GM12874 (cell line): ENCODE measurements around the gene OSBPL6.
A peak's percentile ranks its signal among the peaks of the same experiment; 100 is the strongest.

Experiments used
- TF ChIP-seq, protein P1 (sequence below): IDR thresholded peaks from 2 replicates; pipeline ENCODE4 v1.5.1; 2011; ENCODE audit warnings: low read depth, mild to moderate bottlenecking, control low read depth, low read length, moderate library complexity; ENCODE audit not compliant: insufficient read depth

Gene OSBPL6

DNA sequence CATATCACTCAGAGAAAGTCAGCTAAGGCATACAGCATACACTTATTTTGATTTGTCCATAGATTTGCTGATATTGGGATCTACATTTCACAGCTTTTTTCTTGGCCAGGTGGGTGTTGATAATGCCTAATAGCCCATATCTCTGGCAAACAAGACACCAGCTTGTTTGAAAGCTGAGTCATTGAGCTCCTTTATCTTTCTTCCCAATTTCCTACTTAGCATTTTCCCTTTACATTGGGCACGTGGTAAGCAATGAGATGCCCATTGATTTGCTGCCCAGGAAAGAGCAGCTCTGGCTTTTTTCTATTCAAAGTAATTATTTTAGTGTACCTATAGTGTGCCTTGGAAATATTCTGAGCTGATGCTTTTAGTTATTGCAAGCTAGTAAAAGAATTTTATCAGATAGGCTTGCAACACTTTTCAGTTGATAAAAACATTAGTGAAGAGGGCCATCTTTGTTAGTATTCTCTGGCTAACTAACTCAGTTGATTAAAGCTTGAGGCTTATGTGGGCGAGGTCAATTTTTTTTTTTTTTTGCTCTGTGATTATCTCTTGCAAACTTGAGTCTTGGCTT, 79.6 kb downstream of the OSBPL6 start:
- TF ChIP-seq, protein P1, sequence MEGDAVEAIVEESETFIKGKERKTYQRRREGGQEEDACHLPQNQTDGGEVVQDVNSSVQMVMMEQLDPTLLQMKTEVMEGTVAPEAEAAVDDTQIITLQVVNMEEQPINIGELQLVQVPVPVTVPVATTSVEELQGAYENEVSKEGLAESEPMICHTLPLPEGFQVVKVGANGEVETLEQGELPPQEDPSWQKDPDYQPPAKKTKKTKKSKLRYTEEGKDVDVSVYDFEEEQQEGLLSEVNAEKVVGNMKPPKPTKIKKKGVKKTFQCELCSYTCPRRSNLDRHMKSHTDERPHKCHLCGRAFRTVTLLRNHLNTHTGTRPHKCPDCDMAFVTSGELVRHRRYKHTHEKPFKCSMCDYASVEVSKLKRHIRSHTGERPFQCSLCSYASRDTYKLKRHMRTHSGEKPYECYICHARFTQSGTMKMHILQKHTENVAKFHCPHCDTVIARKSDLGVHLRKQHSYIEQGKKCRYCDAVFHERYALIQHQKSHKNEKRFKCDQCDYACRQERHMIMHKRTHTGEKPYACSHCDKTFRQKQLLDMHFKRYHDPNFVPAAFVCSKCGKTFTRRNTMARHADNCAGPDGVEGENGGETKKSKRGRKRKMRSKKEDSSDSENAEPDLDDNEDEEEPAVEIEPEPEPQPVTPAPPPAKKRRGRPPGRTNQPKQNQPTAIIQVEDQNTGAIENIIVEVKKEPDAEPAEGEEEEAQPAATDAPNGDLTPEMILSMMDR = no peak

DNA sequence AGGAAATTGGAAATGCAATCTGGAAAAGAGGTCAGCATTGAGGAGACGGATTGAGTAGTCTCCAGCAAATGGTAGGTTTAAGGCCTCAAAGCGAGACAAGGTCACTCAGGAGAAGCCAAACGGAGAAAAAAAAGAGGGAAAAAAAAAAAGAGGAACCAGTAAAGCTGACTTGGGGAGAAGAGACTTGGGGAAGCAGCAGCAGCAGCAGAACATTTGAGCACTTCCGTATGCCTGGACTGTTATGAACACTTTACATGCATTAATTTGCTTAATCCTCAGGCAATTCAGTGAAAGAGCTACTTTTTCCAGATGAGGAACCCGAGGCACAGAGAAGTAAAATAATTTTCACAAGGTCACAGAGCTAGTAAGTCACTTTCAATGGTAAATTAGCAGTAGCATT, 81.3 kb downstream of the OSBPL6 start:
- TF ChIP-seq, protein P1 = no peak

DNA sequence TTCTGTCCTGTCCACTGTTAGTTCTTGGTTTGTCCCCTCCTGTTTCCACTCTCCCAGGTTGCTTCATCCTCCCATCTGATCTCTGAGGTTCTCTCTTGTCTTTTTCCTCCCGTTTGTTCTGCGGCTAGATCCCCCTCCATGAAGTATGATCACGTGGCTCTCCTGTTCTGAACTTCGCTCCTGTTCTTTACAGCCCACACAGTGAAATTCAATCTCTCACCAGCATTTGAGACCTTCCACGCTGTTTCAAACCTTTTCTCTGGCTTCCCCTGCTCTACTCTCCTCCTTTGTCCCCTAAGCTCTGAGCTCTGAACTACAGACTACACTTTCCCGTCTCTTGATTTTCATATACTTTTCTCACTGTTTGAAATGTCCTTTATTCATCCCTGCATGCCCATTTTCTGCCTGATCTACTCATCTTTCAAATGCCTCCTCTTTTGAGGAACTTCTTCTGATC, 83.5 kb downstream of the OSBPL6 start:
- TF ChIP-seq, protein P1 = no peak

DNA sequence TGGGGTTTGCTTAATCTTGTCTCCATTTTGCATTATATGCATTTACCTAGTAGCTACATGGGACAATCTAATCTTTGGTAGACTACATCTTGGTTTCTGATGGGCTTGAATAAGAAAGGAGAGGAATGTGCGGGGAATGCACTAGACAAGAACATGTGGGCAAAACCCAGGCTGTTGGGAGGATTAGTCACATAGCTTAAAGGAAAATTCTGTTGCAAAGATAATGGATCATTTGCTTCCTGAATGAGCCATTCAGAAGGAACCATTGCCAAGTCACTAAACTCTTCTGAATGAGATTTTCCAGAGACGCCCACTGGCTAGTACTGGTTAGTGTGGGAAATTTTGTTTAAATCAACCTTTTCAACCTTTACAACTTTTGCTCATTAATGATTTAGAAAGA, 84.8 kb downstream of the OSBPL6 start:
- TF ChIP-seq, protein P1 = no peak

DNA sequence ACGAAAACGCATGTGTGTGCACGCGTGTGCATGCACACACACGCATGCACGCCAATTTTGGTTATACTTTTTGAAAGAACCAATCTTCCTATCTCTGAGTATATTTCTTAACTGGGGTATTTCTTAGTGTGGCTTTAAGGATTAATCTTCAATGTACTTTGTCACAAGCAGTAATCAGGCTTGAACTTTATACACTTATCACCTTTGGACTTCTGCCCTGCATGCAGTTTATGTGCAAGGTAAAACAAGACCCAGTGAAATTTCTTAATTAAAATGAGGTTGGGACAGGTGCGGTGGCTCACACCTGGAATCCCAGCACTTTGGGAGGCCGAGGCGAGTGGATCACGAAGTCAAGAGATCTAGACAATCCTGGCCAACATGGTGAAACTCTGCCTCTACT, 85.3 kb downstream of the OSBPL6 start:
- TF ChIP-seq, protein P1 = no peak

DNA sequence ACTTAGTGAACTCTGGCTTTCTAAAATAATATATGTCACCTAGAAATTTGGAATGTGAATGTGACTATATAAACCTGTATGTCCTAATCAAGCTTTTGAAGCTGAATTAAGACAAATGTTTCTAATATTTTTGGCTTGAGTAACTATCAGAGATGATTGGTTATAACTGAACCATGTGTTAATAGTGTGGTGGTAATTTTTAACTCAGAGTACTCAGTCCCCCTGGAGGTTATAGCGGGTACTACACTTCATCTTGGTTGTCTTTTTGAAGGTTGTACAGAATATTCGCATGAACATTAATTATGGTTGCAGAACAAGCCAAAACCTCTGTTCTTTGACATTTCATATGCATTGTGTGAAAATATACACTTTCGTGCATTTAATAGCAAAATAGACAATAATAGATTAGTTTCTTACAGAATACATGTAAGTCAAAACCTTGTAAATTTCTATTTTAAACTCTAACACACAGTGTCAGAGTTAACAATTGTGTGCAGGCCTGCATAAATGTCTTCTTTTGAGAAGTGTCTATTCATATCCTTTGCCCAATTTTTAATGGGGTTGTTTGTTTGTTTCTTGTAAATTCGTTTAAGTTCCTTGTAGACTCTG, 86.0 kb downstream of the OSBPL6 start:
- TF ChIP-seq, protein P1 = peak; percentile 45; the same call in 1 of the 2 replicates

DNA sequence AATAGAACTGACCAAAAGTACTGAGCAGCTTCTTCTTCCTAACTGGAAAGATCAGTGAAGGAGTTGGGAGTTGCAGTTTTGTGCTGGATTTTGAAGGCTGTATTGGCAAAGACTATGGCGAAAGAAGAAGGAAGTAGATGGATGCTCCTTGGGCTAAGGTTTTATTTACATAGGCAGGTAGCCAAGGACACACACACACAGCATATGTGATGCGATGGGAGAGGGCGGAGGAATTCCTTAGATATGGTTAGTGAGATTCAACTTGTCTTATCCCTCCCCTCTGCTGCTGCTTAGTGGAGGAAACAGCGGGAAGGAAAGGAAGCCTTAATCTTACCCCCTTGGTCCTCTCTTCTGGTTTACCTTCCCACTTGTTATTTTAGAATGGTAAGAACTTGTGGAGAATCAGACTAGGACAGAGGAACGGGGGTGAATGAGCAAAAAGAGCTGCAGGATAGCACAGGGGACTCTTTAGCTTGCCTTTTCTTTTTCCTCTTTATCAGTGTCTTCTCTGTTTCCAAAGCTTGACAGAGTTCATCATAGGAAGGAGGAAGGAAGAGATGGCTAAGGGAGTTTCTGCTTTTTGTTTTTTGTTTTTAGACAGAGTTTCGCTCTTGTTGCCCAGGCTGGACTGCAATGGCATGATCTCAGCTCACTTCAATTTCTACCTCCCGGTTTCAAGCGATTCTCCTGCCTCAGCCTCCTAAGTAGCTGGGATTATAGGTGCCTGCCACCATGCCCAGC, 87.9 kb downstream of the OSBPL6 start:
- TF ChIP-seq, protein P1 = no peak
